Keratinocyte (primary cell): Measurements from ENCODE around the gene USH2A. TPM values are rescaled to one million over a fixed set of nuclear protein-coding genes. Genes with fewer than 3 reads are reported as not detected.

Experiments used
- DNase-seq: peaks from one replicate; pipeline ENCODE4 v3.0.0-alpha.2; 2011; ENCODE audit warnings: low read depth, missing footprints, low spot score
- FAIRE-seq: peaks from 2 replicates; lab custom pipeline; 2011; peaks lifted over from hg19 to GRCh38; lab: Jason Lieb, UNC
- H2AFZ ChIP-seq: 2 replicates; pipeline ENCODE4 v1.6.0; 2012; ENCODE audit warnings: low read length, control low read depth, inconsistent platforms; ENCODE audit not compliant: control insufficient read depth
- H3K27ac ChIP-seq: 2 replicates; pipeline ENCODE4 v1.5.1; 2011; ENCODE audit warnings: low read length; ENCODE audit not compliant: control insufficient read depth, insufficient read depth
- H3K27me3 ChIP-seq: 3 replicates; pipeline ENCODE4 v1.6.0; 2011; ENCODE audit warnings: low read length; ENCODE audit not compliant: control insufficient read depth, insufficient read depth; ENCODE audit errors: extremely low read depth
- H3K36me3 ChIP-seq, 2 experiments: 2 replicates in 1 of 2; 3 replicates in 1 of 2; pipeline ENCODE4 v1.5.1; 2011; ENCODE audit warnings: low read length in 2 of 2, mild to moderate bottlenecking in 1 of 2; ENCODE audit not compliant: control insufficient read depth in 2 of 2, insufficient read depth in 2 of 2; ENCODE audit errors: extremely low read depth in 1 of 2
- H3K4me1 ChIP-seq: 3 replicates; pipeline ENCODE4 v1.5.1; 2011; ENCODE audit warnings: low read length; ENCODE audit not compliant: control insufficient read depth, insufficient read depth; ENCODE audit errors: extremely low read depth
- H3K4me2 ChIP-seq: 3 replicates; pipeline ENCODE4 v1.6.0; 2011; ENCODE audit warnings: low read depth, low read length; ENCODE audit not compliant: control insufficient read depth, insufficient read depth; ENCODE audit errors: extremely low read depth
- H3K4me3 ChIP-seq, 3 experiments: fragments of 200-600 bp in 1 of 3; sonication (generic) in 1 of 3; 2 replicates in 2 of 3; 3 replicates in 1 of 3; pipeline ENCODE4 v1.5.1; 2011 to 2016; ENCODE audit warnings: low read length in 3 of 3, mild to moderate bottlenecking in 3 of 3, control low read depth in 2 of 3, inconsistent platforms in 1 of 3, low read depth in 1 of 3, mixed read lengths in 1 of 3, mixed run types in 1 of 3, moderate library complexity in 1 of 3; ENCODE audit not compliant: control insufficient read depth in 2 of 3, insufficient read depth in 2 of 3; ENCODE audit errors: extremely low read depth in 1 of 3
- H3K79me2 ChIP-seq: 2 replicates; pipeline ENCODE4 v1.6.0; 2012; ENCODE audit warnings: low read length; ENCODE audit not compliant: control insufficient read depth, insufficient read depth
- H3K9ac ChIP-seq: 3 replicates; pipeline ENCODE4 v1.6.0; 2011; ENCODE audit warnings: low read length; ENCODE audit not compliant: control insufficient read depth, insufficient read depth; ENCODE audit errors: extremely low read depth
- H3K9me1 ChIP-seq: 3 replicates; pipeline ENCODE4 v1.6.0; 2011; ENCODE audit warnings: low read length; ENCODE audit not compliant: control insufficient read depth, insufficient read depth; ENCODE audit errors: extremely low read depth
- H3K9me3 ChIP-seq: 2 replicates; pipeline ENCODE4 v1.5.1; 2012; ENCODE audit warnings: low read depth, low read length; ENCODE audit not compliant: control insufficient read depth
- H4K20me1 ChIP-seq: 3 replicates; pipeline ENCODE4 v1.6.0; 2011; ENCODE audit warnings: low read length; ENCODE audit not compliant: control insufficient read depth, insufficient read depth; ENCODE audit errors: extremely low read depth
- CTCF ChIP-seq, 3 experiments: IDR thresholded peaks in 1 of 3; conservative IDR thresholded peaks in 1 of 3; optimal IDR thresholded peaks in 1 of 3; 2 replicates in 2 of 3; 3 replicates in 1 of 3; pipeline versions ENCODE3 to v1.5.1; 2011; ENCODE audit warnings: low read length in 3 of 3, mild to moderate bottlenecking in 3 of 3, moderate library complexity in 2 of 3, control low read depth in 1 of 3, inconsistent platforms in 1 of 3; ENCODE audit not compliant: insufficient read depth in 2 of 3; ENCODE audit errors: extremely low read depth in 1 of 3
- EZH2 ChIP-seq: IDR thresholded peaks from one replicate; pipeline ENCODE4 v1.6.1; 2012; ENCODE audit warnings: inconsistent platforms, mild to moderate bottlenecking, low read length, moderate library complexity
- dilution Hi-C: fragments of 300-500 bp; cut with MboI; formaldehyde crosslinking; loops from one replicate; pipeline ENCODE4 v1.7.0; 2020; ENCODE audit warnings: low sequenced_read_pairs; ENCODE audit not compliant: extremely low pct_ligation_motif_present
- polyA plus RNA-seq, 5 experiments: library from polyadenylated mRNA; depleted of rRNA in 3 of 5; stranded (reverse) in 3 of 5; stranded (forward) in 1 of 5; unstranded in 1 of 5; fragments of >200 nt; gene quantifications; 1 replicate in 1 of 5; 2 replicates in 3 of 5; 3 replicates in 1 of 5; pipeline versions ENCODE4 v1.2.1 to v1.2.3, GENCODE V29; 2011 to 2012; ENCODE audit warnings: missing spikeins in 2 of 5, low read depth in 1 of 5, low replicate concordance in 1 of 5

The USH2A gene
- polyA plus RNA-seq, 1 donor (not counting 4 experiments of a cell fraction or from before 2014, with no cell fraction given) = not detected

DNA sequence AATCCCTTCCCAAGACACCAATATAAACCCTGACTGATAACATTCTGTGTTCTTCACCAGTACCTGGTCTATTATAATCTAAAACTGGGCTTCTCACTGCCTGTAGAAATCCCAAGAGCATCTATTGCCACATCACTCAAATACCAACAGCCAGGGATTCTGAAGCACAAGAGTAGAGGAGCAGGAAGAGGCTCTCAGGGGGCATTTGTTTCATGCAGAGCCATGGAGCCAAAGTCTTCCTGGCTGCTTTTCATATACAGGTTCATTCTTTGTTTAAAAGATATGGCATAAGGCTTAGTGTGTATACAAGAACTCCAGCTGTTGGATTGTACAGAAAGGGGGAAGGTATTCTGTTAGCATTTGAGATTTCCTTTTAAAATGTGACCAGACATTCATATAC lies 38.2 kb upstream of the USH2A start:
- H3K9ac ChIP-seq = no peak overlapping the region
- H3K9me3 ChIP-seq = no peaks in the 10 kb centered on the region
- H3K36me3 ChIP-seq = no peaks in the 10 kb centered on the region
- no peaks in the 10 kb centered on the region for H3K9me1 ChIP-seq
- H2AFZ ChIP-seq = no peak overlapping the region
- dilution Hi-C loops = no loop called here
- no peak overlapping the region for H3K4me2 ChIP-seq
- no peaks in the 10 kb centered on the region for H4K20me1 ChIP-seq
- no peak overlapping the region for H3K27ac ChIP-seq
- no peak for TF ChIP-seq CTCF (optimal IDR thresholded peaks at IDR 0.05 in 1 of 3, IDR thresholded peaks at IDR 0.05 in 1 of 3, conservative IDR thresholded peaks at IDR 0.05 in 1 of 3; ENCODE audit: extremely low read depth in 1 of 3, insufficient read depth in 2 of 3, low read length in 3 of 3)
- no peak for TF ChIP-seq EZH2
- no peak overlapping the region for H3K4me3 ChIP-seq
- FAIRE-seq (no peak), DNase-seq (no peak)
- no peaks in the 10 kb centered on the region for H3K27me3 ChIP-seq
- peaks cover 21% of the 10 kb centered on the region for H3K4me1 ChIP-seq
- H3K79me2 ChIP-seq = no peaks in the 10 kb centered on the region

- H3K27ac ChIP-seq = no peak overlapping the region
- no peak overlapping the region for H3K9ac ChIP-seq
- FAIRE-seq (no peak), DNase-seq (no peak)
- dilution Hi-C loops = no loop called here
- H3K27me3 ChIP-seq = no peaks in the 10 kb centered on the region
- no peak overlapping the region for H2AFZ ChIP-seq
- H3K4me3 ChIP-seq = no peak overlapping the region
- no peaks in the 10 kb centered on the region for H3K79me2 ChIP-seq
- no peaks in the 10 kb centered on the region for H3K36me3 ChIP-seq
- TF ChIP-seq EZH2 (no peak), CTCF (optimal IDR thresholded peaks at IDR 0.05 in 1 of 3, IDR thresholded peaks at IDR 0.05 in 1 of 3, conservative IDR thresholded peaks at IDR 0.05 in 1 of 3; ENCODE audit: extremely low read depth in 1 of 3, insufficient read depth in 2 of 3, low read length in 3 of 3) (no peak)
- peaks cover 12% of the 10 kb centered on the region for H3K4me1 ChIP-seq
- no peaks in the 10 kb centered on the region for H3K9me3 ChIP-seq
- no peaks in the 10 kb centered on the region for H4K20me1 ChIP-seq
- H3K4me2 ChIP-seq = no peak overlapping the region
- no peaks in the 10 kb centered on the region for H3K9me1 ChIP-seq
Observed at GRCh38 chr1:216459651-216460207, 36.5 kb upstream of the USH2A start.
